Osteoblast (primary cell): ENCODE results near the gene PRMT9. TPM values are rescaled to one million over a fixed set of nuclear protein-coding genes. Genes with fewer than 3 reads are reported as not detected.

ENCODE experiments used
- DNase-seq: peaks from one replicate; pipeline ENCODE4 v3.0.0; 2011; ENCODE audit warnings: low spot score, mixed read lengths; ENCODE audit not compliant: insufficient read length; ENCODE audit errors: missing footprints
- H2AFZ ChIP-seq: 2 replicates; pipeline ENCODE4 v1.6.0; 2011; ENCODE audit warnings: mild to moderate bottlenecking, low read length
- H3K27ac ChIP-seq: 2 replicates; pipeline ENCODE4 v1.5.1; 2011; ENCODE audit warnings: mild to moderate bottlenecking, low read depth, low read length, moderate library complexity
- H3K27me3 ChIP-seq: 2 replicates; pipeline ENCODE4 v1.6.0; 2012; ENCODE audit warnings: mild to moderate bottlenecking, control low read depth, inconsistent platforms, low read length, moderate library complexity; ENCODE audit not compliant: insufficient read depth
- H3K36me3 ChIP-seq: 2 replicates; pipeline ENCODE4 v1.5.1; 2011; ENCODE audit warnings: mild to moderate bottlenecking, low read length, control low read depth, moderate library complexity; ENCODE audit not compliant: insufficient read depth
- H3K4me1 ChIP-seq: 2 replicates; pipeline ENCODE4 v1.5.1; 2011; ENCODE audit warnings: mild to moderate bottlenecking, low read length, control low read depth, moderate library complexity; ENCODE audit not compliant: insufficient read depth
- H3K4me2 ChIP-seq: 2 replicates; pipeline ENCODE4 v1.6.0; 2011; ENCODE audit warnings: mild to moderate bottlenecking, low read length; ENCODE audit not compliant: insufficient read depth
- H3K4me3 ChIP-seq: fragments of 200-600 bp; sonication (generic); 3 replicates; pipeline ENCODE4 v1.5.1; 2012; ENCODE audit warnings: mild to moderate bottlenecking, low read length, inconsistent platforms; ENCODE audit not compliant: insufficient read depth
- H3K79me2 ChIP-seq: 2 replicates; pipeline ENCODE4 v1.6.0; 2012; ENCODE audit warnings: mild to moderate bottlenecking, low read length, control low read depth, inconsistent platforms; ENCODE audit not compliant: insufficient read depth
- H3K9me3 ChIP-seq: 2 replicates; pipeline ENCODE4 v1.5.1; 2011; ENCODE audit warnings: low read depth, low read length, control low read depth
- H4K20me1 ChIP-seq: 2 replicates; pipeline ENCODE4 v1.6.0; 2012; ENCODE audit warnings: mild to moderate bottlenecking, low read length, control low read depth; ENCODE audit not compliant: insufficient read depth
- CTCF ChIP-seq: IDR thresholded peaks from 2 replicates; pipeline ENCODE4 v1.5.1; 2011; ENCODE audit warnings: mild to moderate bottlenecking, low read depth, low read length, moderate library complexity; ENCODE audit errors: extremely low read depth
- total RNA-seq: library from RNA; depleted of rRNA; stranded (reverse); fragments of >200 nt; gene quantifications from 2 replicates; pipeline ENCODE4 v1.2.3, GENCODE V29; 2012

PRMT9 gene
- total RNA-seq, 1 donor = 9.0 TPM

- no peaks in the 10 kb centered on the region for H3K27me3 ChIP-seq
- H3K27ac ChIP-seq = no peak overlapping the region
Observed at GRCh38 chr4:147645099-147645498, 38.9 kb downstream of the PRMT9 start.

GRCh38 chr4:147644471-147644870 is 39.5 kb downstream of the PRMT9 start:
- no peaks in the 10 kb centered on the region for H3K9me3 ChIP-seq

More at GRCh38 chr4:147645099-147645498, 38.9 kb downstream of the PRMT9 start:
- H2AFZ ChIP-seq = no peak overlapping the region
- H3K4me3 ChIP-seq = no peak overlapping the region
- peaks cover 6% of the 10 kb centered on the region for H3K4me1 ChIP-seq
- TF ChIP-seq CTCF = no peak
- H3K9me3 ChIP-seq = no peaks in the 10 kb centered on the region
- peaks cover 16% of the 10 kb centered on the region for H3K79me2 ChIP-seq
- H4K20me1 ChIP-seq = no peaks in the 10 kb centered on the region
- no peak for DNase-seq
- H3K36me3 ChIP-seq = no peaks in the 10 kb centered on the region
- H3K4me2 ChIP-seq = no peak overlapping the region

GRCh38 chr4:147643616-147644015 is 40.3 kb downstream of the PRMT9 start:
- Histone ChIP-seq H2AFZ (no peak overlapping the region), H3K79me2 (peaks cover 16% of the 10 kb centered on the region), H4K20me1 (no peaks in the 10 kb centered on the region), H3K4me3 (no peak overlapping the region), H3K27ac (no peak overlapping the region), H3K9me3 (no peaks in the 10 kb centered on the region), H3K4me1 (peaks cover 6% of the 10 kb centered on the region), H3K36me3 (no peaks in the 10 kb centered on the region), H3K27me3 (no peaks in the 10 kb centered on the region), H3K4me2 (no peak overlapping the region)
- TF ChIP-seq CTCF = no peak
- no peak for DNase-seq

More at GRCh38 chr4:147644471-147644870, 39.5 kb downstream of the PRMT9 start:
- H3K4me1 ChIP-seq = peaks cover 6% of the 10 kb centered on the region
- no peak for DNase-seq
- peaks cover 16% of the 10 kb centered on the region for H3K79me2 ChIP-seq
- no peak overlapping the region for H3K4me3 ChIP-seq
- no peak overlapping the region for H3K4me2 ChIP-seq
- no peaks in the 10 kb centered on the region for H3K27me3 ChIP-seq
- no peaks in the 10 kb centered on the region for H4K20me1 ChIP-seq
- H2AFZ ChIP-seq = no peak overlapping the region
- H3K36me3 ChIP-seq = no peaks in the 10 kb centered on the region
- TF ChIP-seq CTCF = no peak
- no peak overlapping the region for H3K27ac ChIP-seq

GRCh38 chr4:147640331-147640730 is 43.6 kb downstream of the PRMT9 start:
- no peak for DNase-seq

More at GRCh38 chr4:147640331-147640730, 43.6 kb downstream of the PRMT9 start:
- Histone ChIP-seq H3K4me1 (no peaks in the 10 kb centered on the region), H3K36me3 (peaks cover 9% of the 10 kb centered on the region), H3K79me2 (peaks cover 5% of the 10 kb centered on the region), H3K4me3 (no peak overlapping the region), H3K27ac (no peak overlapping the region), H2AFZ (no peak overlapping the region), H4K20me1 (no peaks in the 10 kb centered on the region), H3K9me3 (no peaks in the 10 kb centered on the region), H3K4me2 (no peak overlapping the region), H3K27me3 (no peaks in the 10 kb centered on the region)
- no peak for TF ChIP-seq CTCF
